Neural cell (in vitro differentiated cells): ENCODE results near the gene PRKCE. TPM values are rescaled to one million over a fixed set of nuclear protein-coding genes. Genes with fewer than 3 reads are reported as not detected.

Experiments used
- H2AFZ ChIP-seq: fragments of 200-600, 300-800 bp; sonication (generic), shearing (Covaris generic); 2 replicates; pipeline ENCODE4 v1.6.0; 2014; ENCODE audit warnings: low read depth, mild to moderate bottlenecking, antibody characterized with exemption, low read length, moderate library complexity
- H3F3A ChIP-seq: fragments of 200-600 bp; shearing (Covaris generic); 2 replicates; pipeline ENCODE4 v1.6.1; 2016; ENCODE audit warnings: mild to moderate bottlenecking, moderate library complexity, mixed read lengths, antibody characterized with exemption, low read length; ENCODE audit not compliant: insufficient read depth, poor library complexity, severe bottlenecking
- H3K27ac ChIP-seq: fragments of 200-600, 300-800 bp; sonication (generic), shearing (Covaris generic); 2 replicates; pipeline ENCODE4 v1.5.1; 2014; ENCODE audit warnings: mild to moderate bottlenecking, low read length, moderate library complexity
- H3K27me3 ChIP-seq: fragments of 300-800, 200-600 bp; sonication (generic), shearing (Covaris generic); 2 replicates; pipeline ENCODE4 v1.6.0; 2014; ENCODE audit warnings: mild to moderate bottlenecking, low read depth, low read length, moderate library complexity; ENCODE audit not compliant: insufficient read depth
- H3K36me3 ChIP-seq: fragments of 300-800, 200-600 bp; sonication (generic), shearing (Covaris generic); 2 replicates; pipeline ENCODE4 v1.5.1; 2014; ENCODE audit warnings: mild to moderate bottlenecking, antibody characterized with exemption, low read length, moderate library complexity; ENCODE audit not compliant: insufficient read depth
- H3K4me2 ChIP-seq: fragments of 300-800, 200-600 bp; sonication (generic), shearing (Covaris generic); 2 replicates; pipeline ENCODE4 v1.6.0; 2014; ENCODE audit warnings: mild to moderate bottlenecking, low read length
- H3K4me3 ChIP-seq: fragments of 300-800, 200-600 bp; sonication (generic), shearing (Covaris generic); 2 replicates; pipeline ENCODE4 v1.5.1; 2014; ENCODE audit warnings: mild to moderate bottlenecking, low read length, moderate library complexity
- H3K79me2 ChIP-seq: fragments of 200-600 bp; shearing (Covaris generic); replicated peaks from 2 replicates; pipeline ENCODE4 v1.6.0; 2014; ENCODE audit warnings: mild to moderate bottlenecking, low read length, moderate library complexity; ENCODE audit not compliant: insufficient read depth
- H3K9ac ChIP-seq: fragments of 300-800, 200-600 bp; sonication (generic), shearing (Covaris generic); 2 replicates; pipeline ENCODE4 v1.6.1; 2016; ENCODE audit warnings: mild to moderate bottlenecking, low read length, mixed read lengths
- H3K9me2 ChIP-seq: fragments of 200-600 bp; shearing (Covaris generic); 2 replicates; pipeline ENCODE4 v1.6.1; 2016; ENCODE audit warnings: mild to moderate bottlenecking, low read length, mixed read lengths; ENCODE audit not compliant: insufficient read depth
- H3K9me3 ChIP-seq: fragments of 200-600, 300-800 bp; sonication (generic), shearing (Covaris generic); 2 replicates; pipeline ENCODE4 v1.6.1; 2016; ENCODE audit warnings: mild to moderate bottlenecking, mixed run types, low read length, moderate library complexity, mixed read lengths
- H4K20me1 ChIP-seq: fragments of 200-600 bp; shearing (Covaris generic); 2 replicates; pipeline ENCODE4 v1.6.1; 2016; ENCODE audit warnings: mild to moderate bottlenecking, mixed run types; ENCODE audit not compliant: insufficient read depth
- EP300 ChIP-seq: fragments of 450-650 bp; conservative IDR thresholded peaks from 2 replicates; pipeline ENCODE4 v1.6.1; 2014; ENCODE audit warnings: antibody characterized with exemption, mild to moderate bottlenecking, moderate library complexity; ENCODE audit not compliant: poor library complexity, severe bottlenecking
- EZH2 ChIP-seq: fragments of 200-600, 300-800 bp; shearing (Covaris generic), sonication (generic); IDR thresholded peaks from 2 replicates; pipeline ENCODE4 v1.6.1; 2014; ENCODE audit warnings: antibody characterized with exemption, low read length, borderline replicate concordance, mild to moderate bottlenecking; ENCODE audit not compliant: insufficient read depth, poor library complexity, severe bottlenecking
- MXI1 ChIP-seq: fragments of 450-650 bp; conservative IDR thresholded peaks from 2 replicates; pipeline ENCODE4 v1.6.1; 2014; ENCODE audit warnings: antibody characterized with exemption, mild to moderate bottlenecking; ENCODE audit not compliant: poor library complexity, severe bottlenecking
- POLR2AphosphoS5 ChIP-seq: IDR thresholded peaks from 2 replicates; pipeline ENCODE4 v1.6.1; 2012
- RAD21 ChIP-seq: fragments of 450-650 bp; conservative IDR thresholded peaks from 2 replicates; pipeline ENCODE4 v1.6.1; 2014; ENCODE audit warnings: antibody characterized with exemption, mild to moderate bottlenecking, moderate library complexity
- REST ChIP-seq: IDR thresholded peaks from 2 replicates; pipeline ENCODE4 v1.6.1; 2012; ENCODE audit warnings: borderline replicate concordance
- SMC3 ChIP-seq: fragments of 450-650 bp; conservative IDR thresholded peaks from 2 replicates; pipeline ENCODE4 v1.6.1; 2014; ENCODE audit warnings: antibody characterized with exemption, mild to moderate bottlenecking, moderate library complexity; ENCODE audit not compliant: poor library complexity
- TAF1 ChIP-seq: IDR thresholded peaks from 2 replicates; pipeline ENCODE4 v1.6.1; 2012; ENCODE audit warnings: low read depth
- polyA plus RNA-seq: library from polyadenylated mRNA; depleted of rRNA; stranded (reverse); fragments of >200 nt; gene quantifications from 2 replicates; pipeline ENCODE4 v1.2.3, GENCODE V29; 2014
- TF ChIP-seq, protein P1 (sequence below): fragments of 450-650 bp; IDR thresholded peaks from 2 replicates; pipeline ENCODE4 v1.5.1; 2014; ENCODE audit warnings: antibody characterized with exemption, mild to moderate bottlenecking, moderate library complexity; ENCODE audit not compliant: poor library complexity, severe bottlenecking

PRKCE gene
- polyA plus RNA-seq, 1 donor from 2014 or later, result 5.4 TPM

- H3K36me3 ChIP-seq, result no peaks in the 10 kb centered on the region
- no peaks in the 10 kb centered on the region for H3F3A ChIP-seq
- no peak overlapping the region for H3K27ac ChIP-seq
- no peaks in the 10 kb centered on the region for H3K9me2 ChIP-seq
- no peaks in the 10 kb centered on the region for H3K79me2 ChIP-seq
- H3K9ac ChIP-seq, result no peak overlapping the region
- no peak for TF ChIP-seq MXI1
- TF ChIP-seq EP300, result no peak
- TF ChIP-seq REST, result no peak
- TF ChIP-seq, protein P1, sequence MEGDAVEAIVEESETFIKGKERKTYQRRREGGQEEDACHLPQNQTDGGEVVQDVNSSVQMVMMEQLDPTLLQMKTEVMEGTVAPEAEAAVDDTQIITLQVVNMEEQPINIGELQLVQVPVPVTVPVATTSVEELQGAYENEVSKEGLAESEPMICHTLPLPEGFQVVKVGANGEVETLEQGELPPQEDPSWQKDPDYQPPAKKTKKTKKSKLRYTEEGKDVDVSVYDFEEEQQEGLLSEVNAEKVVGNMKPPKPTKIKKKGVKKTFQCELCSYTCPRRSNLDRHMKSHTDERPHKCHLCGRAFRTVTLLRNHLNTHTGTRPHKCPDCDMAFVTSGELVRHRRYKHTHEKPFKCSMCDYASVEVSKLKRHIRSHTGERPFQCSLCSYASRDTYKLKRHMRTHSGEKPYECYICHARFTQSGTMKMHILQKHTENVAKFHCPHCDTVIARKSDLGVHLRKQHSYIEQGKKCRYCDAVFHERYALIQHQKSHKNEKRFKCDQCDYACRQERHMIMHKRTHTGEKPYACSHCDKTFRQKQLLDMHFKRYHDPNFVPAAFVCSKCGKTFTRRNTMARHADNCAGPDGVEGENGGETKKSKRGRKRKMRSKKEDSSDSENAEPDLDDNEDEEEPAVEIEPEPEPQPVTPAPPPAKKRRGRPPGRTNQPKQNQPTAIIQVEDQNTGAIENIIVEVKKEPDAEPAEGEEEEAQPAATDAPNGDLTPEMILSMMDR, result no peak
- TF ChIP-seq SMC3, result no peak
- no peak for TF ChIP-seq EZH2
- TF ChIP-seq TAF1, result no peak
- TF ChIP-seq RAD21, result no peak
- TF ChIP-seq POLR2AphosphoS5, result no peak
- no peak overlapping the region for H2AFZ ChIP-seq
- H3K4me2 ChIP-seq, result no peak overlapping the region
- H4K20me1 ChIP-seq, result no peaks in the 10 kb centered on the region
- H3K4me3 ChIP-seq, result no peak overlapping the region
- no peaks in the 10 kb centered on the region for H3K27me3 ChIP-seq
- no peaks in the 10 kb centered on the region for H3K9me3 ChIP-seq
These were observed 371.8 kb downstream of the PRKCE start for GRCh38 chr2:46023165-46023854.

GRCh38 chr2:46024146-46024779, 372.8 kb downstream of the PRKCE start:
- H3K9me3 ChIP-seq, result no peaks in the 10 kb centered on the region

More at GRCh38 chr2:46024146-46024779, 372.8 kb downstream of the PRKCE start:
- H3K9me2 ChIP-seq, result no peaks in the 10 kb centered on the region
- no peaks in the 10 kb centered on the region for H3F3A ChIP-seq
- no peak overlapping the region for H3K9ac ChIP-seq
- no peaks in the 10 kb centered on the region for H3K36me3 ChIP-seq
- H3K4me3 ChIP-seq, result no peak overlapping the region
- no peaks in the 10 kb centered on the region for H3K27me3 ChIP-seq
- no peak overlapping the region for H3K4me2 ChIP-seq
- TF ChIP-seq POLR2AphosphoS5 (no peak), EZH2 (no peak), REST (no peak), RAD21 (no peak), TAF1 (no peak), EP300 (no peak), MXI1 (no peak), SMC3 (no peak)
- TF ChIP-seq, protein P1, result no peak
- H4K20me1 ChIP-seq, result no peaks in the 10 kb centered on the region
- no peak overlapping the region for H2AFZ ChIP-seq
- H3K27ac ChIP-seq, result no peak overlapping the region
- H3K79me2 ChIP-seq, result no peaks in the 10 kb centered on the region
